GM23248 (cell line): ENCODE data around the gene GJD4. TPM values are rescaled to one million over a fixed set of nuclear protein-coding genes. Genes with fewer than 3 reads are reported as not detected.

Experiments
- DNase-seq: peaks from one replicate; pipeline ENCODE4 v3.0.0-alpha.2; 2015
- H2AFZ ChIP-seq: fragments of 200-600 bp; sonication (generic); 2 replicates; pipeline ENCODE4 v1.6.1; 2016; ENCODE audit warnings: antibody characterized with exemption
- H3F3A ChIP-seq: fragments of 200-600 bp; sonication (generic); 2 replicates; pipeline ENCODE4 v1.6.1; 2016; ENCODE audit warnings: mild to moderate bottlenecking, antibody characterized with exemption, mixed run types; ENCODE audit not compliant: insufficient read depth
- H3K27ac ChIP-seq: fragments of 200-600 bp; sonication (generic); 2 replicates; pipeline ENCODE4 v1.5.1; 2016; ENCODE audit warnings: mild to moderate bottlenecking
- H3K27me3 ChIP-seq: fragments of 200-600 bp; sonication (generic); replicated peaks from 2 replicates; pipeline ENCODE4 v1.6.1; 2016; ENCODE audit warnings: mild to moderate bottlenecking; ENCODE audit not compliant: insufficient read depth
- H3K36me3 ChIP-seq: fragments of 200-600 bp; sonication (generic); 2 replicates; pipeline ENCODE4 v1.6.1; 2016; ENCODE audit warnings: low read depth, mild to moderate bottlenecking
- H3K4me1 ChIP-seq: fragments of 200-600 bp; sonication (generic); 2 replicates; pipeline ENCODE4 v1.6.1; 2016; ENCODE audit warnings: mild to moderate bottlenecking; ENCODE audit not compliant: insufficient read depth
- H3K4me2 ChIP-seq: fragments of 200-600 bp; sonication (generic); one replicate; pipeline ENCODE4 v1.6.1; 2016; ENCODE audit warnings: mild to moderate bottlenecking; ENCODE audit not compliant: unreplicated experiment
- H3K4me3 ChIP-seq: fragments of 200-600 bp; sonication (generic); 2 replicates; pipeline ENCODE4 v1.5.1; 2016; ENCODE audit warnings: mild to moderate bottlenecking
- H3K79me2 ChIP-seq: fragments of 200-600 bp; sonication (generic); 2 replicates; pipeline ENCODE4 v1.6.1; 2016; ENCODE audit warnings: mild to moderate bottlenecking; ENCODE audit not compliant: insufficient read depth
- H3K9ac ChIP-seq: fragments of 200-600 bp; sonication (generic); 2 replicates; pipeline ENCODE4 v1.6.1; 2016; ENCODE audit warnings: mild to moderate bottlenecking
- H3K9me2 ChIP-seq: fragments of 200-600 bp; sonication (generic); 2 replicates; pipeline ENCODE4 v1.6.1; 2016; ENCODE audit warnings: mixed run types, mild to moderate bottlenecking, moderate library complexity; ENCODE audit not compliant: insufficient read depth
- H3K9me3 ChIP-seq: fragments of 200-600 bp; sonication (generic); one replicate; pipeline ENCODE4 v1.6.1; 2017; ENCODE audit warnings: low read depth
- H4K20me1 ChIP-seq: fragments of 200-600 bp; sonication (generic); 2 replicates; pipeline ENCODE4 v1.6.0; 2016; ENCODE audit not compliant: insufficient read depth
- EZH2 ChIP-seq: fragments of 200-600 bp; sonication (generic); IDR thresholded peaks from 2 replicates; pipeline ENCODE4 v1.6.1; 2018; ENCODE audit warnings: antibody characterized with exemption, mild to moderate bottlenecking; ENCODE audit not compliant: insufficient read depth, poor library complexity, severe bottlenecking
- EZH2phosphoT487 ChIP-seq: fragments of 200-600 bp; sonication (generic); IDR thresholded peaks from 2 replicates; pipeline ENCODE4 v1.6.1; 2018; ENCODE audit warnings: antibody characterized with exemption, moderate library complexity, mild to moderate bottlenecking, low read depth; ENCODE audit not compliant: insufficient read depth
- WGBS, 2 experiments: methylation state at CpG; one replicate each; pipeline ENCODE4 v1.1.6; 2015 to 2017; ENCODE audit warnings: low lambda C conversion rate in 2 of 2, low coverage in 1 of 2; ENCODE audit errors: missing lambda C conversion rate in 2 of 2; 5-methylcytosine and 5-hydroxymethylcytosine counted together
- in situ Hi-C: fragments of 300-500 bp; cut with MboI; formaldehyde crosslinking; loops from 2 replicates; pipeline ENCODE4 v1.15.0; 2020
- polyA plus RNA-seq: library from polyadenylated mRNA; unstranded; fragments of >200 nt; fragmentation: Nextera tagmentation; extraction: Ambion mirVana; gene quantifications from 2 replicates; pipeline ENCODE4 v1.2.1, GENCODE V29; 2016
- total RNA-seq: library from RNA; depleted of rRNA; stranded (reverse); fragments of >200 nt; shearing (Covaris generic); gene quantifications from 2 replicates; pipeline ENCODE4 v1.2.3, GENCODE V29; 2014

Gene GJD4
- total and polyA plus RNA-seq, 2 experiments from 2014 or later: not detected

GRCh38 chr10:35575640-35576039, 29.5 kb upstream of the GJD4 start:
- WGBS, 2 experiments: 98% methylated on average over 9 of the region's 9 CpGs
- H3K36me3 ChIP-seq: peaks cover 8% of the 10 kb centered on the region
- H3K4me3 ChIP-seq: no peak overlapping the region
- peaks cover 18% of the 10 kb centered on the region for H3K4me1 ChIP-seq
- H3K27ac ChIP-seq: peak overlapping the region; percentile 56
- H3K79me2 ChIP-seq: no peaks in the 10 kb centered on the region
- H3K9me2 ChIP-seq: no peaks in the 10 kb centered on the region
- DNase-seq: no peak
- no peaks in the 10 kb centered on the region for H3K27me3 ChIP-seq
- no peaks in the 10 kb centered on the region for H3K9me3 ChIP-seq
- H3K9ac ChIP-seq: no peak overlapping the region
- H3F3A ChIP-seq: peaks cover 18% of the 10 kb centered on the region
- H3K4me2 ChIP-seq: no peak overlapping the region
- no peak for TF ChIP-seq EZH2
- no peak for TF ChIP-seq EZH2phosphoT487
- no peaks in the 10 kb centered on the region for H4K20me1 ChIP-seq
- in situ Hi-C loops: no loop called here
- H2AFZ ChIP-seq: no peak overlapping the region

- H3K27ac ChIP-seq: no peak overlapping the region
- H3K4me3 ChIP-seq: no peak overlapping the region
- no peaks in the 10 kb centered on the region for H3K79me2 ChIP-seq
- peaks cover 18% of the 10 kb centered on the region for H3K4me1 ChIP-seq
- peaks cover 18% of the 10 kb centered on the region for H3F3A ChIP-seq
- H3K9me3 ChIP-seq: no peaks in the 10 kb centered on the region
- no peaks in the 10 kb centered on the region for H3K27me3 ChIP-seq
- in situ Hi-C loops: no loop called here
- H3K9ac ChIP-seq: no peak overlapping the region
- TF ChIP-seq EZH2phosphoT487 (no peak), EZH2 (no peak)
- no peaks in the 10 kb centered on the region for H3K36me3 ChIP-seq
- no peak overlapping the region for H2AFZ ChIP-seq
- no peaks in the 10 kb centered on the region for H4K20me1 ChIP-seq
- no peaks in the 10 kb centered on the region for H3K9me2 ChIP-seq
- no peak overlapping the region for H3K4me2 ChIP-seq
- DNase-seq: no peak
- 98 to 100% methylated on average over 3 of the region's 3 CpGs for WGBS, 2 experiments
Observed at GRCh38 chr10:35576730-35577129, 28.4 kb upstream of the GJD4 start.

GRCh38 chr10:35577926-35578617, 27.1 kb upstream of the GJD4 start:
- H3K36me3 ChIP-seq: no peaks in the 10 kb centered on the region
- H4K20me1 ChIP-seq: no peaks in the 10 kb centered on the region
- H3K27me3 ChIP-seq: no peaks in the 10 kb centered on the region
- H3K4me1 ChIP-seq: peaks cover 18% of the 10 kb centered on the region
- H3K4me2 ChIP-seq: peak overlapping the region; percentile 23
- H3K9me3 ChIP-seq: no peaks in the 10 kb centered on the region
- 13 to 15% methylated on average over 7 of the region's 7 CpGs for WGBS, 2 experiments
- H3K79me2 ChIP-seq: no peaks in the 10 kb centered on the region
- in situ Hi-C loops: no loop called here
- TF ChIP-seq EZH2 (no peak), EZH2phosphoT487 (no peak)
- no peak overlapping the region for H3K9ac ChIP-seq
- H3K9me2 ChIP-seq: no peaks in the 10 kb centered on the region
- DNase-seq: peak; percentile 46
- H3K27ac ChIP-seq: no peak overlapping the region
- H3K4me3 ChIP-seq: no peak overlapping the region
- peaks cover 18% of the 10 kb centered on the region for H3F3A ChIP-seq
- no peak overlapping the region for H2AFZ ChIP-seq

- H3K27ac ChIP-seq: no peak overlapping the region
- H3K36me3 ChIP-seq: no peaks in the 10 kb centered on the region
- peaks cover 18% of the 10 kb centered on the region for H3F3A ChIP-seq
- no peaks in the 10 kb centered on the region for H3K79me2 ChIP-seq
- H3K9ac ChIP-seq: no peak overlapping the region
- WGBS, 2 experiments: 77 to 86% methylated on average over 4 of the region's 4 CpGs
- H2AFZ ChIP-seq: no peak overlapping the region
- H3K4me2 ChIP-seq: no peak overlapping the region
- no peak for TF ChIP-seq EZH2phosphoT487
- TF ChIP-seq EZH2: no peak
- no peaks in the 10 kb centered on the region for H3K27me3 ChIP-seq
- in situ Hi-C loops: no loop called here
- H3K9me3 ChIP-seq: no peaks in the 10 kb centered on the region
- H4K20me1 ChIP-seq: no peaks in the 10 kb centered on the region
- H3K9me2 ChIP-seq: no peaks in the 10 kb centered on the region
- H3K4me3 ChIP-seq: no peak overlapping the region
- no peak for DNase-seq
- H3K4me1 ChIP-seq: peaks cover 18% of the 10 kb centered on the region
Observed at GRCh38 chr10:35578618-35578956, 26.6 kb upstream of the GJD4 start.

- in situ Hi-C loops: no loop called here
- WGBS, 2 experiments: 62 to 66% methylated on average over 3 of the region's 3 CpGs
- H3K27ac ChIP-seq: no peak overlapping the region
Observed at GRCh38 chr10:35579116-35579515, 26.0 kb upstream of the GJD4 start.

More at GRCh38 chr10:35579116-35579515, 26.0 kb upstream of the GJD4 start:
- peaks cover 18% of the 10 kb centered on the region for H3K4me1 ChIP-seq
- no peaks in the 10 kb centered on the region for H3K9me3 ChIP-seq
- H3K36me3 ChIP-seq: no peaks in the 10 kb centered on the region
- no peak overlapping the region for H2AFZ ChIP-seq
- no peaks in the 10 kb centered on the region for H4K20me1 ChIP-seq
- peaks cover 18% of the 10 kb centered on the region for H3F3A ChIP-seq
- no peaks in the 10 kb centered on the region for H3K9me2 ChIP-seq
- H3K9ac ChIP-seq: no peak overlapping the region
- DNase-seq: no peak
- no peaks in the 10 kb centered on the region for H3K79me2 ChIP-seq
- H3K4me2 ChIP-seq: no peak overlapping the region
- TF ChIP-seq EZH2: no peak
- no peak for TF ChIP-seq EZH2phosphoT487
- H3K4me3 ChIP-seq: no peak overlapping the region
- no peaks in the 10 kb centered on the region for H3K27me3 ChIP-seq
